GM20000 (cell line): Measurements from ENCODE around the gene IL12RB2.

Source experiments
- DNase-seq: peaks from one replicate; pipeline ENCODE4 v3.0.0; 2012; ENCODE audit warnings: low spot score
- TF ChIP-seq, protein P1 (sequence below): IDR thresholded peaks from 2 replicates; pipeline ENCODE4 v1.5.1; 2012; ENCODE audit warnings: mild to moderate bottlenecking, control low read depth; ENCODE audit errors: extremely low read depth, missing control alignments

The IL12RB2 gene

DNA sequence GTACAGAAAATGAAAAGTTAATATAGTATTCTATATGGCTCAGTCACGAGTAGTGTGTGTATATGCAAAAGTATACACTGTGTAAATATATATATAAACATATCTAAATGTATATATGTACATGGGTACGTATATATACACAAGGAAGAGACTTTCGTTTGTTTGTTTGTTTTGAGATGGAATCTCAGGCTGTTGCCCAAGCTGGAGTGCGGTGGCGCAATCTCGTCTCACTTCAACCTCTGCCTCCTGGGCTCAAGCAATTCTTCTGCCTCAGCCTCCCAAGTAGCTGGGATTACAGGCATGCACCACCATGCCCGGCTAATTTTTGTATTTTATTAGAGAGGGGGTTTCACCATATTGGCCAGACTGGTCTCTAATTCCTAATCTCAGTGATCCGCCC lies 16.4 kb downstream of the IL12RB2 start:
- TF ChIP-seq, protein P1, sequence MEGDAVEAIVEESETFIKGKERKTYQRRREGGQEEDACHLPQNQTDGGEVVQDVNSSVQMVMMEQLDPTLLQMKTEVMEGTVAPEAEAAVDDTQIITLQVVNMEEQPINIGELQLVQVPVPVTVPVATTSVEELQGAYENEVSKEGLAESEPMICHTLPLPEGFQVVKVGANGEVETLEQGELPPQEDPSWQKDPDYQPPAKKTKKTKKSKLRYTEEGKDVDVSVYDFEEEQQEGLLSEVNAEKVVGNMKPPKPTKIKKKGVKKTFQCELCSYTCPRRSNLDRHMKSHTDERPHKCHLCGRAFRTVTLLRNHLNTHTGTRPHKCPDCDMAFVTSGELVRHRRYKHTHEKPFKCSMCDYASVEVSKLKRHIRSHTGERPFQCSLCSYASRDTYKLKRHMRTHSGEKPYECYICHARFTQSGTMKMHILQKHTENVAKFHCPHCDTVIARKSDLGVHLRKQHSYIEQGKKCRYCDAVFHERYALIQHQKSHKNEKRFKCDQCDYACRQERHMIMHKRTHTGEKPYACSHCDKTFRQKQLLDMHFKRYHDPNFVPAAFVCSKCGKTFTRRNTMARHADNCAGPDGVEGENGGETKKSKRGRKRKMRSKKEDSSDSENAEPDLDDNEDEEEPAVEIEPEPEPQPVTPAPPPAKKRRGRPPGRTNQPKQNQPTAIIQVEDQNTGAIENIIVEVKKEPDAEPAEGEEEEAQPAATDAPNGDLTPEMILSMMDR = no peak

GRCh38 chr1:67327864-67328466 lies 20.3 kb downstream of the IL12RB2 start:
- TF ChIP-seq, protein P1 = no peak
- DNase-seq = no peak

More for the DNA sequence above, 16.4 kb downstream of the IL12RB2 start:
- DNase-seq = no peak

DNA sequence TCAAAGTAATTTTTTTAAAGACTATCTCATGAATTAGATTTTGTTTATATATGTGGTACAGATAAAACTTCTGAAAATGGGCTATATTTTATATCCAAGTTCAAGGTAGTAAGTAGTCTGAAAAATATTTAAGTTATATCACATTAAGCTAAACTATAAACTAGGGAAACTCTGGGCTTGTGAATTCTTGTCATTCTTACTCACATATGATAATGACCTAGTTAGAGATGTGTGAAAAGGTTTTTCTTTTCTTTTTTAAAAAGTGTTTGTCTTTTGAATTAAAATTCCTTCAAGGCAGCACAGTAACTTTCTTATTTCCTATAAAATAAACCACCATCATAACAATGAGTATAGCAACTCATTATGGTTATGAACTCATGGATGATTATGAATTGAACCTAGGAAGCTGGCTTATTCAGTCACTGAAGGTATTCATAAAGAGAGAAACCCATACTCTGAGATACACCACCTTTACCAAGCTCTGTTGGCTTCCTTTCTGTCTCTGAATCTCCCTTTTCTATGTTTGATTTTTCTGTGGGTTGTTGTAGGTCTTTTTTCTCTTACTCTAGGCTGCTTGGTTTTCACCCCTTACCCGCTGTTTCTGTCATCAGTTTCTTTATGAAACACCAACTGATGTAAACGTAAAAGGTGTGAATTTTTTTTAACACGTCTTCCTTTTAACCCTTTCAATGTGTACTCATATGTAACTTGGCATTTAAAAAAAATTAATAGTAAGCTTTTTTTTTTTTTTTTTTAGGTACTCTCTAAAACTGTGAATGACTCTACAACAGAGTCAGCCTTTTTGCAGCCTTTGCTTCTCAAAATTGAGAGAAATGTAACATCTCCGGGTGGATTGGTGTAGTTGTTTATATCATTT lies 25.2 kb downstream of the IL12RB2 start:
- DNase-seq = peak; percentile 64
- TF ChIP-seq, protein P1 = no peak

DNA sequence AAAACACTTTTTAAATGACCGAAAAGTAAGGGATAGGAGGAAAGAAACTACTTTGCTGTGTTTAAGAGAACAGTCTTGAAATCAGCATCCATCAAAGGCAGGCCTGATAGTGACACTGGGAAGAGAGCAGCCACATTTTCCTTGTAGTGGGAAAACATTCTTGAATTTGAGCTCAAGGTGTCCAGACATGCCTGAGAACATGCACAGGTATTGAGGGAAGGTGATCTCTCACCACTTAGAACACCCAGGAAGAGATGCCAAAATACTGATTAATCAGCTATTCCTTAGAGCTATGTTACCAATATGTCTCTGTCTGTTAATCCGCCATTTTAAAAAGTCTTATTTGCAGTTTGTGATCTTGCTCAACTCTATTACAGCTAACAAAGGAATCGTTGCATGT lies 25.9 kb downstream of the IL12RB2 start:
- TF ChIP-seq, protein P1 = no peak
- DNase-seq = no peak

- TF ChIP-seq, protein P1 = no peak
- no peak for DNase-seq
These were observed 27.7 kb downstream of the IL12RB2 start for GRCh38 chr1:67335411-67335810.

DNA sequence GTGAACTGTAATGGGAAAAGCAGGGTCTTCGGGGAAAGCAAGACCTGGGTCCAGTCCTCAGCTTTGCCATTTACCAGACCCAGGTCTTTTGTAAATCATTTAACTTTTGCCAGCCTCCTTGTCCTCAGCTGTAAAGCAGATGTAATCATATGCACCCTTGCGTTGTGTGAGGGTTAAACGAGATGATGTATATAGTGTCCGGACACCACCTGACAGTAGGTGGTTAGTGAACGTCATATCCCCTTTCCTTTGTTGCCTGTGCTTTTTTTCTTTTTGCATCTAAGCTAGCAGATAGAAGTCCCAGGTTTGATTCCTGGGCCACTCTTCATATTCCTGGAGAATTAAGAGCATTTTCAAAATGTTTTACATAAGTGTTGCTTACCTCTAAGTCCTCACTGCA lies 28.5 kb downstream of the IL12RB2 start:
- DNase-seq = no peak
- TF ChIP-seq, protein P1 = no peak

DNA sequence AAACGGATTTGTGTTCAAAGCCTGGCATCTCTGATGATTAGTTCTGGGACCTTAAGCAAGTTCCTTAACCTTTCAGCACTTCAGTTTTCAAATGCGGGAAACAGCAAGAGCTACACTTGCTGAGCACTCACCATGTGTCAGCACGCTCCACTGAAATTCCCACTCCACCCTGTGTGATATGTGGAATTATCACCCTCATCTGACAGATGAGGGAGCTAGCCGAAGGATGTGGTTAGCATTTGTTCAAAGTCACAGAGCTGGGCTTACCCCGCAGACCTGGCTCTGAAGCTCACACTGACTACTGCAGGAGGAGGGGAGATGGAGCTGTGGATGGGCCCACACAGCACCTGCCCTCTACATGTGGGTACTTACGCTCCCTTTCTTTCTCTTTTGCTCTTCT lies 29.1 kb downstream of the IL12RB2 start:
- no peak for DNase-seq
- TF ChIP-seq, protein P1 = no peak
